GM18507 (cell line): Measurements from ENCODE around the gene KIF4A.
A peak's percentile ranks its signal among the peaks of the same experiment; 100 is the strongest.

Source experiments
- DNase-seq: peaks from one replicate; pipeline ENCODE4 v3.0.0; 2011; ENCODE audit warnings: low read depth; ENCODE audit not compliant: insufficient read length; ENCODE audit errors: extremely low spot score
- FAIRE-seq: peaks from 2 replicates; lab custom pipeline; 2011; peaks lifted over from hg19 to GRCh38; lab: Jason Lieb, UNC

Gene KIF4A

GRCh38 chrX:70454441-70455365 is 164.8 kb downstream of the KIF4A start:
- DNase-seq (peak; percentile 47), FAIRE-seq (peak; percentile 94)

GRCh38 chrX:70455366-70456202 is 165.7 kb downstream of the KIF4A start:
- no peak for DNase-seq
- FAIRE-seq: no peak

- DNase-seq: no peak
- FAIRE-seq: peak; percentile 77
Measured at GRCh38 chrX:70456256-70456655, 166.4 kb downstream of the KIF4A start.

GRCh38 chrX:70461026-70461425 is 171.1 kb downstream of the KIF4A start:
- no peak for FAIRE-seq
- no peak for DNase-seq

DNA sequence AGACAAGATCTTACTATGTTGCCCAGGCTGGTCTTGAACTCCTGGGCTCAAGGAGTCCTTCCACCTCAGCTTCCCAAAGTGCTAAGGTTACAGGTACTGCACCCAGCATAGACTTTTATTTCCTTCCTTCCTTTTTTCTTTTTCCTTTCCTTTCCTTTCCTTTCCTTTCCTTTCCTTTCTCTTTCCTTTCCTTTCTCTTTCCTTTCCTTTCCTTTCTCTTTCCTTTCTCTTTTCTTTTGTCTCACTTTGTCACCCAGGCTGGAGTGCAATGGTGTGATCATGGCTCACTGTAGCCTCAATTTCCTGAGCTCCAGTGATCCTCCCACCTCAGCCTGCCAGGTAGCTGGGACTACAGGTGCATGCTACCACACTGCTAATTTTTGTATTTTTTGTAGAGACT is 174.1 kb downstream of the KIF4A start:
- no peak for DNase-seq
- FAIRE-seq: no peak

DNA sequence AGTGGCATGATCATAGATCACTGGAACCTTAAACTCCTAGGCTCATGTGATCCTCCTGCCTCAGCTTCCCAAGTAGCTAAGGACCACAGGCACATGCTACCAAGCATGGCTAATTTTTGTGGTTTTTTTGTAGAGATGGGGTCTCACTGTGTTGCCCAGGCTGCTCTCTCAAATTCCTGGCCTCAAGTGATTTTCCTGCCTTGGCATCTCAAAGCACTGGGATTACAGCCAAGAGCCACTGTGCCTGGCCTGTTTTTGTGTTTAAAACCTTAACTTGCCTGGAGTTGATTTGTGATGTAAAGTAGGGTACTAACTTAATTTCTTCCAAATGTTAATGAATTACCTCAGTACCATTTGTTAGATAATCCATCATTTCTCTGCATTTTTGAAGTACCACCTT is 177.1 kb downstream of the KIF4A start:
- no peak for DNase-seq
- no peak for FAIRE-seq

DNA sequence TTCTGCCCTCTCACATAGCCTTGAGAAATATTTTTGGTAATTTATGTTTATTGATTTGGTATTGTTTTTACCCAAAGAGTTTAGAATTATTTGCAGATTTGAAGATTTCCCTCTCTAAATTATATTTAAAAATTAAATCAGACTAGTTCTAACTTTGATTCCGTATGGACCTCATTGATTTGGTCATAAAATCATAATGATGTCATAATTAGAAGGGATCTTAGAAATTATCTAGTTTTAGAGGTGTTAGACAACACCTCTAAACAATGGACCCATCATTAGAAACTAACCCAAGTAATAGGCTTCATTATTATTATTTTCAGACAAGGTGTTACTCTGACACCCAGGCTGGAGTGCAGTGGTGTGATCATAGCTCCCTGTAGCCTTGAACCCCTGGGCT is 178.8 kb downstream of the KIF4A start:
- DNase-seq (no peak), FAIRE-seq (no peak)
